HG02981 (cell line): Measurements from ENCODE around the gene IZUMO1.
"Not testable (repeated sequence)": the region's sequence is repeated elsewhere in the genome, so short reads cannot be mapped to it uniquely, and the experiment has no call there.

ENCODE experiments used
- ATAC-seq: cut with Tn5 transposase; IDR thresholded peaks from one replicate; pipeline ENCODE4 v1.9.1; 2021; ENCODE audit warnings: mild to moderate bottlenecking, moderate library complexity; ENCODE audit not compliant: unreplicated experiment

IZUMO1 gene

GRCh38 chr19:48738557-48739403 lies 7.9 kb downstream of the IZUMO1 start:
- peak; percentile 71 for ATAC-seq

- no peak for ATAC-seq
Observed at GRCh38 chr19:48737360-48737998, 9.2 kb downstream of the IZUMO1 start.

DNA sequence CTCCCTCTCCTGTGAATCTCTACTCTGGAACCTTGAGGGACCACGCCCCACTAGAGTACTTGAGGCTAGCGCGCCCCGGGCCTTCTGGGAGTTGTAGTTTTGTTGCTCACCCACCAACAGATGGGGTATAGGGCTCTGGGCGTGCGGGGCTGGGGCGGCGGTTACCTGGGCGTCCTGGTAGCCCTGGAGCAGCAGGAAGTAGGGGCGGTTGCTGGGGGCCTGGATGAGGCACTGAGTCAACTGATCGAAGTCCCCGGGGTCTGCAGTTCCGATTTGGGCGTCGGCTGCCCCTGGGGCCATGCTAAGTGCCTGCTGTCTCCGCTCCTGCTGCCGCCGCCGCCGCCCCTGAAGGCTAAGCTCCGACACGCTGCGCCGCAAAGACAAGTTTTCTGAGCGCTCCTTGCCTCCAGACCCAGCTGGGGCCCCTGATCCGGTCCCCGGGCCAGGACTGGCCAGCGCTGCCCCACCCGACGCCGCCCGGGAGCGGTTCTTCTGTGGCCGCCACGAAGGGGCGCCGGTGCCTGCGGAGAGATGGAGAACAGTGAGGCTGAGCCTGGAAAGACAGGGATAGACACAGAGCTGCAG lies 11.6 kb downstream of the IZUMO1 start:
- no peak for ATAC-seq

- no peak for ATAC-seq
Observed at GRCh38 chr19:48734625-48735024, 12.1 kb downstream of the IZUMO1 start.

- no peak for ATAC-seq
Observed at GRCh38 chr19:48731452-48731851, 15.3 kb downstream of the IZUMO1 start.

GRCh38 chr19:48728911-48729664 lies 17.6 kb downstream of the IZUMO1 start:
- ATAC-seq = no peak

DNA sequence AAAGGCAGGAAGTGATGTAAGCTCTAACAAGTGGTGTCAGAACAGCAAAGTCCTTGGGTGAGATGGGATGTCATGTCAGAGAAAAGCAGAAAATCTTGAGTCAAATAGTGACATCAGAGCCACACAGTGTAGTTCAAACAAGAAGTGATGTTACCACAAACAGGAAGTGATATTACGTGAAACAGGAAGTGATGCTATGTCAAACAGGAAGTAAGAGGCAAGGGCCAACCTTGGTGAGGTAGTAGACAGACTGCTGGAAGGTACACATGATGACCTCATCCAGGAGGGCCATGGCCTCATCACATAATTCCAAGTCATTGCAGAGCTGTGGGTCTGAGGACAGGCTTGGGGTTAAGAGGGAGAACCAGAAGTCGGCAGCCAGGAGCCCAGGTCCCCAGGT lies 20.2 kb downstream of the IZUMO1 start:
- ATAC-seq = no peak

- no peak for ATAC-seq
Observed at GRCh38 chr19:48724796-48725753, 21.6 kb downstream of the IZUMO1 start.

GRCh38 chr19:48722196-48722708 lies 24.5 kb downstream of the IZUMO1 start:
- ATAC-seq = no peak

DNA sequence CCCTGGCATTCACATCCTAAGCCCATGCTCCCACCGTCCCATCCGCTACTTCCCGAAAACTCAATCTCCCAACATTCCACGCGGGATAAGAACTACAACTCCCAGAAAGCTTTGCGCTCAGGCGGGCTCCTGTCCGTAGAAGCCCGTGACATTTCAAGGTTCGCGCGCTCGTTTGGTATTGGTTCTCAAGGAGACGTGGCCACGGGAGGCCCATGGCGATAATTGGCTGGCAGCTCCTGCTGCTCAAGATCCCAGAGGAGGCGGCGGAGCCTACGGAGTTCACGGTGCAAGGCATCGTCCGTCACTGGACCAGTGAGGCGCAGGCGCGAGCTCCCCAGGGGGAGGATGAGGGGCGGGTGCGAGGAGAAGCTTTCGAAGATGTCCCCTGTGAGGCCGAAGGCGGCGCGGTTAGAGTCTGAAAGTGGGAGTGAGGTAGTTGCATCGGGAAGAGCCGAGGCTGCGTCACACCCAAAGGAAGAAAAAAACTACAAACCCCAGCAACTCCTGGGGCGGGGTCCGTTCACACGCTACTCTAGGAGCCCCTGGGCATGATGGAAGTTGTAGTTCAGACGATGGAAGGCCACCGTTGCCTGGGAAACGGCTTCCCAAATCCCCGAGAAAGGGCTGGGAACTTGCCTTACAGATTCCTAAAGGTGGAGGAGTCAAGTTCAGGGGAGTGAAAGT lies 26.0 kb downstream of the IZUMO1 start:
- ATAC-seq = peak; percentile 78

- ATAC-seq = no peak
Observed at GRCh38 chr19:48720251-48720612, 26.5 kb downstream of the IZUMO1 start.

DNA sequence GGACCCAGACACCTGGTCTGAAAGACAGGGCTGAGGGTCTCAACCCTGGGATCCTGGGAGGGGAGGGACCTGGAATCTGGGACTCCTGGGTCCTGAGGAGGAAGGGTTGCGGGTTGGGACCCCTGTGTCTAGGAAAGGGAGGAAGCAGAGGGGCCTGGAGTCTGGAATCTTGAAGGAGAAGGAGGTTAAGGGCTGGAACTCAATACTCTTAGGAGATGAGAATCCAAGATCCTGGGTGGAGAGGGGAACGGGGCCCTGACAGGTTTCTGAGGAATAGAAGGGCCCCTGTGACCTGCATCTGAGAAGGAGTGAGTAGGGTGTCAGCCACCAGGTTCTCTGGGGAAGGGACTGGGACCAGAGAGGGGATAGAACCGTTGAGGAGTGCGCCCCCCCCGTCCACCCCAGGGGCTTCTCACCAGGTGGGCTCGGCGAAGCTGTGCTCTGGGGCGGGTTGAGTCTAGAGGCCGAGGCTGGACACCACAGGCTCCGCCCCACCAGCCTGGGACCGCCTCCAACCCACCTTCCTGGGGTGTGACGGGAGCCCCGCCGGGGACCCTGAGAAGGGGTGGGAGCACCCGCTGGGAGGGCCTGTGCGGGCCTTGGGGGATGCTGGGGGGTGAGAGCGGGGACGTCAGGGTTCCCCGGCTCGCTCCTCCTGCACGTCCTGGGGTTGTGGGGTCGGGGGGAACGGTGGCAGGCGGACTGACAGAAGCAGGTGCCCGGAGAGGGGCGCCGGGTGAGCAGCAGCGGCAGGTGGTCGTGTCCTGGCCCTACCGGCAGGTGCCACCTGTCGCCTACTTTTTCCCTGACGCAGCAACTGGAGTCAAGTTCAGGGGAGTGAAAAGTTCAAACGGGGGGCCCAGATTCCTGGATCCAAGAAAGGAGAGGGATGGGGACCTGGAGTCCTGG lies 27.2 kb downstream of the IZUMO1 start, which contains the start of gene MAMSTR:
Gene MAMSTR, minus strand, starts transcription at position 463 of the 909 bp plus-strand sequence. CDS start 694 bp downstream, outside the sequence.
- no peak for ATAC-seq

- ATAC-seq = no peak
Observed at GRCh38 chr19:48718711-48719231, 27.9 kb downstream of the IZUMO1 start.

DNA sequence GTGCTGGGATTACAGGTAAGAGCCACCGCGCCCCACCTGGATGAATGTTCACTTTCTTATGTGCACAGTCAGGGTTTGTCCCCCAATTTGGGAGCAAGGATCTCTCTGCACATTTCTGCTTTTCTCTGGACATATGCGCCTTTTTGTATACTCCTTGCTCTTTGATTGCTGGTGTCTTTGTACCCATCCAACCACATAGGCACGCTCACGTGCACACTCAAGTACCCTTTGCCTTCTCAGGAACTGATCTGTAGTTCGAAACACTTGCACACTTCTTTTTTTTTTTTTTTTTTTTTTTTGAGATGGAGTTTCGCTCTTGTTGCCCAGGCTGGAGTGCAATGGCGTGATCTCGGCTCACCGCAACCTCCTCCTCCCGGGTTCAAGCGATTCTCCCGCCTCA lies 28.6 kb downstream of the IZUMO1 start:
- ATAC-seq = not testable (repeated sequence)

DNA sequence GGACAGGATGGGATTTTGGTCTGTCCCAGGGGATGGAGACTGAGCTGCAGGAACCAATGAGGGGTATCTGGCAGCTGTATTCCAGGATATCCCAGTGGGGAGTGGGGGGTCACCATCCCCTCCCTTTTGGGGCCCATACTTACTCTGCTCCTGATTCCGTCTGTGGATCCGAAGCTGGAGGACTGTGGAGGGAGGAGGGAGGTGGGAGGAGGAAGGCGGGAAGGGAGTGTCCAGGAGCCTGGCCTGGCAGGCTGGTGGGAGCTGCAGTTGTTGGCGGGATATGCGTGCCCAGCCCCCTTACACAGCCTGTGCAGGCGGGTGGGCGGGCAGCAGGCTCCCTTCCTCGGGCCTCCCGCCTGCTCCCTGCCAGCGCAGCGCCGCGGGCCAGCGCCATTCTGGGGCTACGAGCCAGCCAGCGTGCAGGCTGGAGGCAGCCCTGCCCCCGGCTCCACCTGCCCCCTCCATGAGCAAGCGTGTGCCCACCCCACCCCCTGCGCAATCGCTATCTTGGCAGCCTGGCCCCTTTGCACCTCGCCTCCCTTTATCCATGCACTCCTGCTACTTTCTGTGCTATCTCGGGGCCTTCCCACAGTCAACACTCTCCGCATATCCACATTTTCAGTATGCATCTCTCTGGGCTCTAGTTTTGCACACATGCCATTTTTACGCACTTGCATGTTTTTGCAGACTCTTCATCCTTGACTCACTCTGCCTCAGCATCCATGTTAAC lies 30.0 kb downstream of the IZUMO1 start:
- ATAC-seq = no peak

- no peak for ATAC-seq
Observed at GRCh38 chr19:48715681-48716171, 31.0 kb downstream of the IZUMO1 start.
